Right lobe of liver (tissue), 6 donors: ENCODE results near the gene MRPL47. TPM values are rescaled to one million over a fixed set of nuclear protein-coding genes. Genes with fewer than 3 reads are reported as not detected.
"Not testable (repeated sequence)": the region's sequence is repeated elsewhere in the genome, so short reads cannot be mapped to it uniquely, and the experiment has no call there.

Experiments
- ATAC-seq, 4 donors: fragments of 200-7000 bp; cut with Tn5 transposase; one replicate each; pipeline ENCODE4 v1.9.1; 2020; ENCODE audit warnings: mild to moderate bottlenecking in 4 of 4, moderate library complexity in 4 of 4
- DNase-seq, 3 donors: peaks; one replicate each; pipeline ENCODE4 v3.0.0-alpha.2; 2020
- H3K27ac ChIP-seq, 3 donors: fragments of 200-600 bp; one replicate each; pipeline ENCODE4 v1.8.0; 2022
- H3K27me3 ChIP-seq, 2 donors: fragments of 200-600 bp; one replicate each; pipeline ENCODE4 v1.8.0; 2022
- H3K36me3 ChIP-seq, 4 donors: fragments of 200-600 bp; sonication (generic) in 1 of 4; one replicate each; pipeline versions ENCODE4 v1.5.1 to v1.8.0; 2017 to 2022; ENCODE audit warnings: control low read depth in 1 of 4
- H3K4me1 ChIP-seq, 4 donors: fragments of 200-600 bp; sonication (generic) in 1 of 4; one replicate each; pipeline versions ENCODE4 v1.5.1 to v1.8.0; 2017 to 2022; ENCODE audit warnings: control low read depth in 1 of 4
- H3K4me3 ChIP-seq, 3 donors: fragments of 200-600 bp; one replicate each; pipeline ENCODE4 v1.8.0; 2022
- H3K9me3 ChIP-seq, 4 donors: fragments of 200-600 bp; sonication (generic) in 1 of 4; one replicate each; pipeline versions ENCODE4 v1.5.1 to v1.8.0; 2017 to 2022; ENCODE audit warnings: control low read depth in 1 of 4
- CTCF ChIP-seq, 4 donors: fragments of 200-600 bp in 3 of 4; fragments of 450-650 bp in 1 of 4; IDR thresholded peaks; one replicate each; pipeline versions ENCODE4 v1.5.1 to v1.8.0; 2016 to 2022; ENCODE audit warnings: antibody characterized with exemption in 4 of 4, mild to moderate bottlenecking in 2 of 4
- POLR2A ChIP-seq: fragments of 450-650 bp; IDR thresholded peaks from one replicate; pipeline ENCODE4 v1.6.1; 2017; ENCODE audit warnings: antibody characterized with exemption, mild to moderate bottlenecking
- WGBS: methylation state at CpG from one replicate; pipeline ENCODE4 v1.1.6; 2018; ENCODE audit warnings: low coverage, low lambda C conversion rate; ENCODE audit not compliant: insufficient coverage; ENCODE audit errors: missing lambda C conversion rate; 5-methylcytosine and 5-hydroxymethylcytosine counted together
- intact Hi-C, 2 donors: fragments of 100-400 bp; cut with DNase I; formaldehyde crosslinking; loops; one replicate each; pipeline versions ENCODE4 v1.11.2 to v1.14.1; 2022
- total RNA-seq, 6 experiments: library from RNA; depleted of rRNA in 2 of 6; stranded (reverse); fragments of >200 nt in 2 of 6; fragmentation: NEBNext Ultra II Directional in 3 of 6; extraction: Animal tissue kit (Norgen Biotek cat#: 25700) in 3 of 6; gene quantifications; one replicate each; pipeline versions ENCODE4 v1.1.0 to v1.2.4, GENCODE V29; 2016 to 2023
- donor health status: DM: no; HTN: yes; CAD: no.
- donor health status: DM: no; HTN: no; CAD: no.
- donor health status: DM: no; HTN: no; CAD: no.
- donor health status: DM: no; HTN: yes; CAD: no.
- donor health status: DM: no; HTN: yes; CAD: no.

The MRPL47 gene
- total RNA-seq, 6 experiments from 2014 or later: 12.4 to 25.0 (median 18.2) TPM

DNA sequence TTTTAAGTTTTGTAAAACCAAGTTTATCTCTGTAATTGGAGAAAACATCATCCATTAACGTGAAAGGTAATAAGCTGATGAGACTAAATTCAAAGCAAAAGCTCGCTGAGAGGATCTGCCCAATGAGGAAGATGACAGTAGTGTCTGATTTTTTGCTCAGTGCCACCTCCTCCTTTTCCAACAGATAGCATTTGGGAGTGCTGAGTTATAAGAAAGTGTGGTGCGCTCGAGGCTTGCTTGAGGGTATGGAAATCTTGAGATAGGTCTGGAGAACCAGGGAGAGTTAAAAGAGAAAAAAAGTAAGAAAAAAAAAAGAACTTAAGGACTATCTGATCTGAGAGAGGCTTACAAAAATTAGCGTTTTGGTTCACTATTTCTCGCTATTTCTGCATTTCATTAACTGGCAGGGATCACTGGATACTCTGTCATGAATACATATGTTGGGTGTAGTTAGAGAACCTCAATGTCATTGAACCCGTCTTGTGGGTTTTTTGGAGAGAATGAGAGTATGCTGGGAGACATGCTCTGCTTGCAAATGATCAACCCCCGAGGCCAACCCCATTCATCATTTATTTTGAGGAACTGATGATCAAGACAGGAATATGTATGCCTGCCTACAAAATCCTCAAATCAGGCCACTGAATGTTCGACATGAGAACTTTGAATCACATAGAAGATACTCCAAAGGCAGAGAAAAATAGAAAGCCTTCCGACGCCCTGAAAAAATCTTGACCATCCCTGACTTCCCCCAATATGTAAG is 47.4 kb upstream of the MRPL47 start:
- Histone ChIP-seq H3K27ac (peak overlapping the region in 2 of 3 donors; percentile 78 to 84), H3K36me3 (no peaks in the 10 kb centered on the region), H3K9me3 (no peaks in the 10 kb centered on the region), H3K27me3 (no peaks in the 10 kb centered on the region), H3K4me1 (no peaks in the 10 kb centered on the region), H3K4me3 (peak overlapping the region; percentile 75 to 90 (median 82))
- no peak for TF ChIP-seq CTCF (IDR thresholded peaks at IDR 0.05)
- no peak for TF ChIP-seq POLR2A
- DNase-seq (no peak), ATAC-seq (no peak)
- 48% methylated on average over 11 of the region's 11 CpGs for whole genome bisulfite sequencing
- intact Hi-C loops: no loop called here

DNA sequence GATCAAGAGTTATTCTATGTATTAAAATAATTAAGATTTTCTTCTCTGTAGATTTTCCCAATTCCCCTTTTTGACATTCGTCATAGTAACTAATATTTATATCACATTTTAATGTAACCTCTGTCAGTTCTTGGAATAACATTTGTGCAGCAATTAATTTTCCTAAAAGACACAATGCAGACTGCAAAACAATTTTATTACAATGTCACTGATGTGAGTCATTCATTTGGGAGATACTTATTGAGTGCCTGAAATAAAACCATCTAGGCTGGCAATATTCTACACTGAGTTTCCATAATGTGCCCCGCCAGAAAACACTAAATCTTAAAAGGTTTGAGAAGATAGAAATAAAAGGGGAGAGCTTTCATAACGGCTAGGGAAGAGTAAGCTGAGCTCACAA is 41.7 kb upstream of the MRPL47 start:
- intact Hi-C loops: no loop called here
- ATAC-seq: no peak
- no peak for DNase-seq
- Histone ChIP-seq H3K4me3 (no peak overlapping the region), H3K36me3 (no peaks in the 10 kb centered on the region), H3K4me1 (peaks cover 0 to 14% (median 5%) of the 10 kb centered on the region in 4 donors), H3K27ac (no peak overlapping the region), H3K27me3 (no peaks in the 10 kb centered on the region), H3K9me3 (no peaks in the 10 kb centered on the region)
- TF ChIP-seq POLR2A (no peak), CTCF (IDR thresholded peaks at IDR 0.05) (no peak)
- 90% methylated on average over 3 of the region's 3 CpGs for WGBS

- H3K27ac ChIP-seq: peak overlapping the region; percentile 62 to 74 (median 65)
- peak overlapping the region; percentile 35 to 56 (median 46) for H3K4me3 ChIP-seq
- WGBS: 41% methylated on average over 8 of the region's 8 CpGs
- H3K36me3 ChIP-seq, DNase-seq, H3K27me3 ChIP-seq, H3K9me3 ChIP-seq, intact Hi-C loops: not testable (repeated sequence)
- peaks cover 0 to 14% (median 5%) of the 10 kb centered on the region in 4 donors for H3K4me1 ChIP-seq
- ATAC-seq: peak in 1 of 4 donors; percentile 17
Observed at GRCh38 chr3:179643837-179644236, 39.4 kb upstream of the MRPL47 start.

- intact Hi-C loops: no loop called here
- ATAC-seq: peak in 3 of 4 donors; percentile 3 to 7 (median 6)
- no peak overlapping the region for H3K27ac ChIP-seq
- H3K4me3 ChIP-seq: peak overlapping the region; percentile 35 to 56 (median 46)
- H3K9me3 ChIP-seq: no peaks in the 10 kb centered on the region
- no peaks in the 10 kb centered on the region for H3K36me3 ChIP-seq
- TF ChIP-seq CTCF (IDR thresholded peaks at IDR 0.05) (no peak), POLR2A (no peak)
- peaks cover 0 to 14% (median 5%) of the 10 kb centered on the region in 4 donors for H3K4me1 ChIP-seq
- 83% methylated on average over 3 of the region's 3 CpGs for WGBS
- no peak for DNase-seq
- H3K27me3 ChIP-seq: no peaks in the 10 kb centered on the region
Observed at GRCh38 chr3:179642871-179643270, 38.4 kb upstream of the MRPL47 start.

GRCh38 chr3:179640469-179640868 is 36.0 kb upstream of the MRPL47 start:
- no peaks in the 10 kb centered on the region for H3K9me3 ChIP-seq
- DNase-seq (no peak), ATAC-seq (no peak)
- WGBS: 100% methylated on average over 1 of the region's 1 CpG
- no peaks in the 10 kb centered on the region for H3K36me3 ChIP-seq
- TF ChIP-seq CTCF (IDR thresholded peaks at IDR 0.05): no peak
- no peak for TF ChIP-seq POLR2A
- no peak overlapping the region for H3K27ac ChIP-seq
- H3K27me3 ChIP-seq: no peaks in the 10 kb centered on the region
- H3K4me1 ChIP-seq: peaks cover 0 to 14% (median 5%) of the 10 kb centered on the region in 4 donors
- intact Hi-C loops: no loop called here
- H3K4me3 ChIP-seq: no peak overlapping the region
